ENCODE results near the gene GSG1L. TPM values are rescaled to one million over a fixed set of nuclear protein-coding genes. Genes with fewer than 3 reads are reported as not detected.

Gene GSG1L
- total RNA-seq, 1 donor from 2014 or later: 0.19 TPM

DNA sequence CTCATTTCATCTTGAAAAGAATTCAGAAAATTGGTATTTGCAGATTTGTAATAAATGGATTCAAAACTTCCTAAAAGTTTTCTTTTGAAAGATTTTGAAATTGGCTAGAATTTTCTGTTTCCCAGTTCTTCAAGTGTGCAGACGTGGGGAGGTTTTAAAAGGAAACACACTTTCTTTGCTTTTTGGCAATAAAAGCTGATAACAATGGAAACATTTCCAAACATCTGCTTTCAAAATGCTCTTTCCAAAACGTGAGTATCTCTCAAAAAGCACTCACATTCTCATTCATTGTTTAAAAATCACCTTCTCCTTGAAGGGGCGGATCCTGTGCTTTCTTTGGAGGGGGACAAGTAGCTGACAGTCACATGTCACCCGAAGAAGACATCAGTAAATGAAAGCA is 8.6 kb upstream of the GSG1L start:
- DNase-seq (ENCODE audit: missing footprints): no peak
- intact Hi-C loops (cut with DNase I): loop anchor here (5.0 kb wide), 1 partner anchor 430 kb away; no protein-coding TSS in a partner anchor
- no peak for ATAC-seq

DNA sequence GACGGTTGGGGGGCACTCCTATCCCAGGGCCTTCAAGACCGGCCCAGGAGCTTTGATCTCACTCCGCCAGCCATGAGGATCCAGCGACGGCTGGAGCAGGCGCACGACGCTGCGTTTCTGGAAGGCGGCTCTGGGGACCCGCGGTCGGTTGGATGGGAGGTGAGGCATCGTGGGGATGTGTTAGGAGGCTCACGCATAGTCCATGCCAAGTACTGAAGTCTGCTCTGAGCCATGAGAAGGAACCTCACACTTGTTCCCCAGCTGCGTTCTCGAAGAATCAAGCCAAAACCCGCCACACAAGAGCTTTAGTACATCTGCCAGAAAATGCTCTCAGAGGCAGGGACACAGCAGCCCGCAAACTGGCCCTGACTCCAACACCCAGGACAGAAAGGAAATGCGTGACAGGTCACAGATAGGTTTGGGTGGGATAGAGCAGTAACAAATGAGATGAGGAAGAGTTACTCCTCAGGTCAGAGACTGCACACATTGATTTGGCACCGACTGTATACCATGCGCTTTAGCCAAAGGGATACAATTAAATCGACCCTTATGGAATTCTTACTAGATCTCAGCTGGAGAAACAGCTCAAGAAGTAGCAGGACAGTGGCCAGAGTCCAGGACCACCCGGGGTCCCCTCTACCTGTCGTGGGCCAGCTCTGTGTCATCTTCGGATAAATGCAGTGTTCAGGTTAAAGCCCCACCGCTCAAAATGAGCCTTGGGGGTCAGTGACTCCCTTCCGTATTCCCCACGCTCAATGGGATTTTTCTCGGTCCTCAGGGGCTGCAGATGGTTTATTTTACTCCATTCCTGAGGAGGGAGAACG is 6.7 kb upstream of the GSG1L start:
- intact Hi-C loops (cut with DNase I): loop anchor here (2.0 to 5.0 kb wide), 2 partner anchors 97 to 428 kb away; no protein-coding TSS in a partner anchor
- no peak for DNase-seq (ENCODE audit: missing footprints)
- peak; percentile 21 for ATAC-seq

DNA sequence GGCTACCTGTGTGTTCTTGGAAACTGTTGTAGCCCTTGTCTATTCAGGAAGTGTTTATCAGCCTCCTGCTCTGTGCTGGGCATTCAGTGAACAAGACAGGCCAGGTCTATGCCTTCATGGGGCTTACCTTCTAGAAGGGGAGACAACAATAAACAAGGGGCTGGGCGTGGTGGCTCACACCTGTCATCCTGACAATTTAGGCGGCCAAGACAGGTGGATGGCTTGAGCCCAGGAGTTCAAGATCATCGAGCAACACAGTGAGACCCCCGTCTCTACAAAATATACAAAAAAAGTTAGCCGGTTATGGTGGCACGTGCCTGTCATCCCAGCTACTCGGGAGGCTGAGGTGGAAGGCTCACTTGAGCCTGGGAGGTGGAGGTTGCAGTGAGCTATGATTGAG is 5.5 kb upstream of the GSG1L start:
- ATAC-seq: no peak
- intact Hi-C loops (cut with DNase I): no loop called here
- DNase-seq (ENCODE audit: missing footprints): no peak

GRCh38 chr16:28067604-28068379 is 4.3 kb upstream of the GSG1L start:
- ATAC-seq (peak; percentile 27), DNase-seq (ENCODE audit: missing footprints) (no peak)
- intact Hi-C loops (cut with DNase I): no loop called here

DNA sequence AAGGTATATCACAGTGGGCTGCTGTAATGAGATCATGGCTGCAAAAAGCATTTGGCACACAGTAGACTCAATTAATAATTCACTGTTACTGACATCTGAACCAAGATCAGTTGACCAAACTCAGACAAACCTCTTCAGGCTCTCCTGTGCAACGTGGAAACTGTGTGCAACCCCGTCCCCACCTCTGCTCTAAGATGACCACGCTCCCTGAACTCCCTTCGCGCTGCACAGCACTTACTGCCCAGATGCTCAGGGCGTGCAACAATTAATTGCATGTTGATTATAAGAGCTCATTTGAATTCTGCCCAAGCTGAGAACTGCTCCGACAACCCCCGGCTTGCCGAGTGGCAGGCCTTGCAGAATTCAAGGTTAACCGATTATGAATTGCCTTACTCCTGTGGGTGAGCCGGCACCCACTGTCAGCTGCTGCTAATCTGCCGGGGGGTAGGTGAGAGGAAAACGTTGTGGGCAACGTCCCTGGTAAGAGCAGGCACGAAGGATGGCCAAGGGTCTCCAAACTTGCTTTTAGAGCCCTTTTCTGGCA is 1.3 kb upstream of the GSG1L start:
- no peak for ATAC-seq
- DNase-seq (ENCODE audit: missing footprints): no peak
- intact Hi-C loops (cut with DNase I): no loop called here

DNA sequence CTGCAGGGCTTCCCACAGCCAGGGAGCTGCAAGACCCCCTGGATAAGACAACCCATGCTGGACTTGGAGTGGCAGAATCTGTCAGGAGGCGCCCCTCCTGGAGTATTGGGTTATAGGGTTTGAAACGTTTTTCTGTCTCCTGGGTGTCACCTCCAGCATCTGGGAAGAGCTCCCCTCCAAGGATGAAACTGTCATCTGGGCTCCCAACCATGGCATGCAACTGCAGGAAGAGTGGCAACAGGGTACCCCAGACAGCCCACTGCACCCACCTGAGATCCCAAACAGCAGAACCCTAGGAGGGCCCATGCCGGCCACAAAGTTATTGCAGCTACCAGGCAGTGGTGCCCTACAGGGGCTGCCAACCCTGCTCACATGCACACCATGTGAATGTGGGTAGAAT is 636 bp upstream of the GSG1L start:
- DNase-seq (ENCODE audit: missing footprints) (no peak), ATAC-seq (no peak)
- intact Hi-C loops (cut with DNase I): no loop called here

GRCh38 chr16:28062847-28063521 is 530 bp downstream of the GSG1L start:
- DNase-seq (ENCODE audit: missing footprints): no peak
- no peak for ATAC-seq
- intact Hi-C loops (cut with DNase I): no loop called here

DNA sequence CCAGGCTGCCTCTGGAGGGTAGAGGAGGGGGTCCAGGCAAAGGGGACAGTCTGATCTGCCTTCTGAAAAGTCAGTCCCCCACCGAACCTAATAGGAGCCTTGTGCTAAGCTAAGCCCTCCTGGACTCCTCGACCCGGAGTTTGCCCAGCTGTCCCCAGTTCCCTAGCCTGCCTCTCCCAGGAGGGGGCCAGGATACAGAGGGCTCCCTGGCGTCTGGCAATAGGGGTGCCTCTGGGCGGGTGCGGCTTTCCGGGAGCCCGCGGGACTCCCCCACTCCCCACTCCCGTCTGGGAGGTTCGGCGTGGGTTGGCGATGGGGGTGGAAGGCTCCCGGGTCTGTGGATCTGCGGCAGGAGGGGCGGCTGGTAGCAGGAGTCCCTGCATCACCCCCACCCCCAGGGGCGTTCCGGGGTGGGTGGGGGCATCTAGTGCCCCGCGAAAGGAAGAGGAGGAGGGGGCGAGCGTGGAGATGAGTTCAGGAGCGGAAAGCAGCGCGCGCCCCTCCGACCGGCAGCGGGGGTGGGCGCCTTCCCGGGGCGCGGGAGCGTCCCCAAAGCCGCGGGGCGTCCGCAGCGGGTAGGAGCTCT is 1.2 kb downstream of the GSG1L start:
- no peak for ATAC-seq
- DNase-seq (ENCODE audit: missing footprints): no peak
- intact Hi-C loops (cut with DNase I): no loop called here

DNA sequence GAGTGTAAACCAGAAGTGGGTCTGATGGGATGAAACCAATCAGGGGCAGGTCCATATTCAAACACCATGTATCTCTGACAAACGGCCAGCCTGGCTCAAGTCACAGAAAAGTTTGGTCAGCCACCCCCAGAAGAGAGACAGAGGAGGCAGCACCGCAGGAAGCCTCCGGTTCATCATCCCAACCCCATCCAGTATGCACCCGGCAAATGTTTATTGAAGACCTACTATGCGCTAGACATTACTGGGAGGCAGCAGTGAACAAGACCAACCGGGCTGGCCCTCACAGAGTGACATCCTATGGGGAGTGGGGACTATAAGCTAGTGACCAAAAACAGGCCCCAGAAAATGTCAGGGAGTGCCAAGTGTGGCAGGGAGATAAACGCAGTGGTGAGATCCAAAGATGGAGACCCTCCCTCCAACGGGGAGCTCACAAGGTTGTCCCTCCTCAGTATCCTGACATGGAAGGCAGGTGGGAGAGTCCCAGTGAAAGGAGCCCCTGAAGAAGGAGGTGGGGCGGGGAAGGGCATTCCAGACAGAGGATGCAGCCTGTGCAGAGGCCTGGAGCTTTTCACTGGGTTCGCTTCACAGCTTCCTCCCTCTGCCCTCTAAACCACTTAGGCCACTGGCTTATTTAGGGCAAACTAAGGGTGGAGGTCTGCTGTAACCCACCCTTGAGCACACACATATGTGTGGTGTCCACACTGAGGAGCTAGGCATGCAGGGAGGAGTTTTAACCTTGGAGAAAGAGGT is 2.0 kb downstream of the GSG1L start:
- DNase-seq (ENCODE audit: missing footprints): no peak
- no peak for ATAC-seq
- intact Hi-C loops (cut with DNase I): no loop called here

DNA sequence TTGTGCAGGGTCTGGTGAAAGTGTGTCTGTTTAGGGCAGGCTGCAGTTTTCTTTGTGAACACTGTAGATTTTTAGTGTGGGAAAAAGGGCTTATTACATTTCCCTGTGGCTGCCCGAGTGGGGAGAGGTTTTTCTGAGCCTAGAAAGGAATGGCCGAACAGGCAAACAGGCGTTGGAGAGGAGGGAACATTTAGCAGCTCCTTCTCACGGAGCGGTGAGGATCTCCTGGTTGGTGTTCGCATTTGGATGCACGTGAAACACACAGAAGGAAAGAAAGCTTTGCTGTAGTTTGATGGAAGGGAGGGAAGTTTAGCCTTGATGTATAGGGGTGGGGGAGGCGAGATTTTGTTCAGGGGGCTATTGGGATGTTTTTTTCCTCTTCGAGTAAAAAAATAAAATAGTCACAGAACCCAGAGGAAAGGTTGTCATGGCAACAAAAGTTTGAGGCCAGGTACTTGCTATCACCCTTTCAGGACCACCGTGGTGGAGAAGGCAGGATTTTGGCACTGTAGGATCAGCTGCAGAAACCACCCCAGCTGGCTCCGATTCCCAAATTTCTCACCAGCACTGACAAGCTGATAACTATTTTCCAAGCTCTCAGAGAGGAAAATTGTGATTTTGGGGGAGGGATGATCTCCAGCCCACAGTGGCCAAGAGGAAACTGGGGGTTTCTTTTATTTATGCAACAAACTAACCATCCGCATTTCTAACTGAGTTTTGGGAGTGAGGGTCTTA is 3.5 kb downstream of the GSG1L start:
- intact Hi-C loops (cut with DNase I): no loop called here
- no peak for DNase-seq (ENCODE audit: missing footprints)

DNA sequence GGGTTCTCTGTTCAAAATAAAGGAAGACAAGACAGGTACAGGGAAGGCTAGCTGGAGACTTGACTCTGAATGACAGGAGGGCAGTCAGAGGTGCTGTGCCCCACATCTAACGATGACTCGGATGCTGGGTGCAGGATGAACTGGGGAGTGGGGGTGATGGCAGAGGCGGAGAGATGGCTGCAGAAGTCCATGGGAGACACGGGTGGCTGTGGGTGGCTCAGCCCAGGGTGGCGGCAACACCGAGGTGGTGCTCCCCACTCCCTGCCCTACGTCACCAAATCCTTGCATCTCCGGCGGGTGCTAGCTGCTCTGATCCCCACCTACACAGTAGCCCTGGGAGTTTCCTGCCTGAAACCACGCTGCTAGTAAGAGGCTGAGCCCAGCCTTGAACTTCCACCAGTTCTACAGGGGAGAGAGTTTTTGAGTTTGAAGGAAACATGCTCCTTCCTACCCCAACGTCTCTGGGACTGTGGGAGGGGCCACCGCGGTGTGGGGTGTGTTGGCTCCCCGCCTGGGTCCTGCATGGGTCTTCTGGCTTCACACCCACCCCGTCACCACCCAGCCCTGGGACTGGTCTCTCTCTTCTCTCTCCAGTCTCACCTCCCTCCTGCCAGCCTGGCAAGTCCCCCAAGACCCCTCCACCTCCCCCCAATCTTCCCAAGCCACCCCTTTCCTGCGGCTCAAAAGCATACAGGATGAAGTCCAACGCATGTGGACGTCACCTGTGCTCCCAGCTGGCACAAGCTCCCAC is 4.5 kb downstream of the GSG1L start:
- no peak for DNase-seq (ENCODE audit: missing footprints)
- intact Hi-C loops (cut with DNase I): no loop called here
- ATAC-seq: no peak

More for the DNA sequence above, 3.5 kb downstream of the GSG1L start:
- no peak for ATAC-seq

DNA sequence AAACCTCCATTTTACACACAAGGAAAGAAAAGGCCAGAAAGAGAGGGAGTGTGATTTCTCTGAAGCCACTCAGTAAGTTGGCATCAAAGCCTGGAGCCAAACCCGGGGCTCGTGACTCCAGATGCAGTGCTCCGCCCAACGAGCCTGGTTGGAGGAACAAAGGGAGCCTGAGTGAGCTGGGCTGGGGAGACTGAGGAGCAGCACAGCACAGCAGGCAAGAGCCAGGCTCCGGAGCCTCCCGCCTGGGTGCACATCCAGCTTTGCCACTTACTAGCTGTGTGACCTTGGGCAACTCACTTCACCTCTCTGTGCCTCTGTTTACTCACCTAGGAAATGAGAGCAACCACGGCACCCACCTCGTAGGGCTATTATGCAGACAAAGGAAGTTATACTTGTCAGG is 5.6 kb downstream of the GSG1L start:
- ATAC-seq: no peak
- intact Hi-C loops (cut with DNase I): no loop called here
- DNase-seq (ENCODE audit: missing footprints): no peak

DNA sequence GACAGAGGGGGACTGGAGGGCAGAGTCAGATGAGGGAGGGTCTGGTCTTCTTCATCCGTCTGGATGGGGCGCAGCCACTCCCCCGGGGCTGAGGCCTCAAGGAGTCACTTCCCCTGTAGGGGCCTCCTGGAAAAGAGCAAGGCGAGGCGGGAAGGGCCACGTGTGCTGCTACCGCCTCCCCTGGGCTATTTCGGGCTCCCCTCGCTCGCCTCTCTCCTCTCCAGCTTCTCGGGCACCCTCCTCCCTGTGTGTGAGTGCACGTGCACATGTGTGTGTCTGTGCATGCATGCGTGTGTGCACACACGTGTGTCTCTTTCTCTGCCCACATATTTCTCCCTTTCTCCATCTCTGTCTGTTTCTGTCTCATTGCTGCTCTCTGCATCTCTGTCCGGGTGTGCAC is 10.1 kb downstream of the GSG1L start:
- ATAC-seq (no peak), DNase-seq (ENCODE audit: missing footprints) (no peak)
- intact Hi-C loops (cut with DNase I): no loop called here

DNA sequence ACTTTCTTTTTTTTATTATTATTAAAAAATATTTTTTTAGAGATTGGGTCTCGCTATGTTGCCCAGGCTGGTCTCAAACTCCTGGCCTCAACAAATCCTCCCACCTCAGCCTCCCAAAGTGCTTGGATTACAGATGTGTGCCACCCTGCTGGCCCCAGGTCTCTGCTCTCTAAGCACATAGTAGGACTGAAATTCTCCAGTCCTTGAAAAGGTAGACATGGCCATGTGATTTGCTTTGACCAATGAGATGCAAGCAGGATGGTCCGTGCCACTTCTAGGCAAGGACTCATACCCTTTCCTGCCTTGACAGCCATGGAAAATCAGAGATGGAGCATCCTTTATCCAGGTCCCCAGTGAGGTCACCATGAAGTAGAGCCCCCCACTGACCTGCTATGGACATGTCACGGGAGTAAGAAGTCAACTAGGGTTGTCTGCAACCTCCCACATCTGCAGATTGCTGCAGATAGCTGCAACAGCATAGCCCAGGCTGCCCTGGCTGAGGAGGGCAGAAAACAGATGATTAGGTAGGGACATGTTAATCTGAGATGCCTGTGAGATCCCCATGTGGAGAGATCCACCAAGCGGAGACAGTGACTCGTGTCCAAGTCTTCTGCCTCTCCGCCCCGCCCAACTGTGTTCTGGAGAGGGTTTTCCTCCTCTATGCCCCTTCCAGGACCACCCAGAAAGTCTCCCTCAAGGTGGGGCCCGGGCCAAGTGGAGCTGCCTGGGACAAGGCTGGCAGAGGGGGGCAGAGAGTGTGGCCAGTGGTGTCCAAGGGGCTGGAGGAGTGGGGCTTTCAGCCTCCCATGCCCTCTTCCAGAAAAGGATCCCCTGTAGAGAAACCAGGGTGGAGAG is 11.0 kb downstream of the GSG1L start:
- intact Hi-C loops (cut with DNase I): no loop called here
- no peak for DNase-seq (ENCODE audit: missing footprints)
- no peak for ATAC-seq

- DNase-seq (ENCODE audit: missing footprints) (no peak), ATAC-seq (no peak)
- intact Hi-C loops (cut with DNase I): no loop called here
These were observed 12.0 kb downstream of the GSG1L start for GRCh38 chr16:28051486-28051885.

DNA sequence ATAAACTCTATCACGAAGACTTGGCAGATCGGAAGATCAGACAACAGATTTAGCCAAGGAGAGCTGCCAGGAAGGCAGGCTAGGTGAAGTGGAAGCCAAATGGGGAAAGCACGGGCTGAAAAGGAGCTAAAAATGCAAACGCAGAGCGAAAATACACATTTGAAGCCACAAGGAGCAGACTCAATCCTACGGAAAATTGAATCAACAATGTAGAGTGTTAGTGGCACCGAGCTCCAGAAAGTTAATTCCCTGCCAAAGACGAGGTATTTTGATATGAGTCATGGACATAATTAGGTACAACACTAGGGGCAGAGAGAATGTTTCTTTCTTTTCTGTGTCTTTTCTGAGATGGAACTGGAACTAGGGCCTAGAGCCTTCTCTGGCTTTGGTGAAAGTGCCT is 20.7 kb downstream of the GSG1L start:
- intact Hi-C loops (cut with DNase I): no loop called here
- no peak for ATAC-seq
- DNase-seq (ENCODE audit: missing footprints): no peak
